ENCODE data around the gene ENTHD1. TPM values are rescaled to one million over a fixed set of nuclear protein-coding genes. Genes with fewer than 3 reads are reported as not detected.

Gene ENTHD1
- total and polyA plus RNA-seq, 10 of the 15 experiments (the other 5 are each of a cell fraction or from before 2014, with no cell fraction given), result 0.09 to 0.52 (median 0.21) TPM; not detected in 1

DNA sequence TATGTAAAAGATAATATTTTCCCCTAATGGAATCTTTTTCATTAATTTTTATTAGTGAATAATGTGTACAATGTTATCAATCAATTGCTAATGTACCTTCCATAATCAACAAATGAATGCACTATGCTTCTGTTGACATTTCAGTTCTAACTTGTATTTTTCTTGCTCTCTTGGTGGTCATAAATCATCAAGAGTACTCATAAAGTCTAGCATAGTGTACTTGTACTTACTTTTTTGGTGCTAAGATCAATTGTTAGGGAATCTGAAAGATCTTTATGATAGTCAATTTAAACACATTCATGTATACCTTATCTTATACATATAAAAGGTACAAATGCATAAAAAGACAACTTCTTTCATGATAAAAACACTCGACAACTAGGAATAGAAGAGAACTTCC is 10.5 kb downstream of the ENTHD1 start (continued):
- TF ChIP-seq E2F8 (IDR thresholded peaks at IDR 0.05; ENCODE audit: low read depth, partially characterized antibody) (no peak), ZNF207 (IDR thresholded peaks at IDR 0.05; ENCODE audit: borderline replicate concordance) (no peak)

GRCh38 chr22:39880722-39881121 is 12.8 kb downstream of the ENTHD1 start:
- ATAC-seq (no peak), FAIRE-seq (no peak), DNase-seq (ENCODE audit: low read depth, low spot score) (no peak)
- no peaks in the 10 kb centered on the region for H3K36me3 ChIP-seq (ENCODE audit: control insufficient read depth in 2 of 2, insufficient read depth in 2 of 2, low read length in 1 of 2)
- no peaks in the 10 kb centered on the region for H4K20me1 ChIP-seq (ENCODE audit: control insufficient read depth, insufficient read depth)
- ChIA-PET POLR2A (no interaction called here), RAD21 (ENCODE audit: unreplicated experiment) (no interaction called here), CTCF (interaction anchor here (1.0 kb wide), 1 partner anchor 10 kb away, joined by 4 read pairs; no protein-coding TSS in a partner anchor), SMC1A (ENCODE audit: uncharacterized antibody, unreplicated experiment) (interaction anchor here (1.1 to 1.3 kb wide), 2 partner anchors 40 to 43 kb away, joined by 3 to 4 read pairs; no protein-coding TSS in a partner anchor)
- no peak overlapping the region for H3K4me2 ChIP-seq (ENCODE audit: control insufficient read depth, insufficient read depth)
- in situ Hi-C loops (cut with MboI) (no loop called here), intact Hi-C loops (cut with micrococcal nuclease; ENCODE audit: unreplicated experiment) (no loop called here)
- no TSS peak for BruUV-seq (replicated peaks)
- no peaks in the 10 kb centered on the region for H3K27me3 ChIP-seq (replicated peaks in 1 of 2; ENCODE audit: control insufficient read depth in 2 of 2, insufficient read depth in 2 of 2, low read length in 1 of 2)
- H3K4me3 ChIP-seq, result no peak overlapping the region
- H3K79me2 ChIP-seq (ENCODE audit: control insufficient read depth, insufficient read depth, low read length), result no peaks in the 10 kb centered on the region
- no peak overlapping the region for H3K9ac ChIP-seq (ENCODE audit: control insufficient read depth, insufficient read depth, low read length)
- H3K4me1 ChIP-seq (ENCODE audit: control insufficient read depth, insufficient read depth, low read length), result peaks cover 3% of the 10 kb centered on the region
- H3K27ac ChIP-seq (ENCODE audit: control insufficient read depth, insufficient read depth), result no peak overlapping the region
- TF ChIP-seq EED (IDR thresholded peaks at IDR 0.05; ENCODE audit: low read depth) (no peak), SP1 (IDR thresholded peaks at IDR 0.05; ENCODE audit: low read depth, low read length) (no peak), ZSCAN29 (IDR thresholded peaks at IDR 0.05) (no peak), BACH1 (IDR thresholded peaks at IDR 0.05; ENCODE audit: borderline replicate concordance) (no peak), CEBPZ (IDR thresholded peaks at IDR 0.05; ENCODE audit: low read depth, low read length) (no peak), GATAD2B (conservative IDR thresholded peaks at IDR 0.05; ENCODE audit: low read depth) (no peak), POLR2AphosphoS2 (IDR thresholded peaks at IDR 0.05; ENCODE audit: low read depth, low read length) (no peak)
- no peak overlapping the region for H2AFZ ChIP-seq (ENCODE audit: control insufficient read depth, low read depth, low read length)
- no peaks in the 10 kb centered on the region for H3K9me3 ChIP-seq (replicated peaks; ENCODE audit: control insufficient read depth, insufficient read depth, low read length)

All from GM12878 (cell line).